Activated CD8-positive, alpha-beta memory T cell treated with anti-CD3 and anti-CD28 coated beads, Interleukin-2, amount 50 U/mL, for 24 hours (primary cell): Measurements from ENCODE around the gene RNF222.
A peak's percentile ranks its signal among the peaks of the same experiment; 100 is the strongest.

Source experiments
- DNase-seq: peaks from one replicate; pipeline ENCODE4 v3.0.0-alpha.2; 2020; ENCODE audit errors: extremely low read depth

RNF222 gene, protein sequence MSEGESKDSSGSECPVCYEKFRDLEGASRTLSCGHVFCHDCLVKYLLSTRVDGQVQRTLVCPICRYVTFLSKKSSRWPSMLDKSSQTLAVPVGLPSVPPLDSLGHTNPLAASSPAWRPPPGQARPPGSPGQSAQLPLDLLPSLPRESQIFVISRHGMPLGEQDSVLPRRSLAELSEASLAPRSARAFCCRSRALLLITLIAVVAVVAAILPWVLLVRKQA

DNA sequence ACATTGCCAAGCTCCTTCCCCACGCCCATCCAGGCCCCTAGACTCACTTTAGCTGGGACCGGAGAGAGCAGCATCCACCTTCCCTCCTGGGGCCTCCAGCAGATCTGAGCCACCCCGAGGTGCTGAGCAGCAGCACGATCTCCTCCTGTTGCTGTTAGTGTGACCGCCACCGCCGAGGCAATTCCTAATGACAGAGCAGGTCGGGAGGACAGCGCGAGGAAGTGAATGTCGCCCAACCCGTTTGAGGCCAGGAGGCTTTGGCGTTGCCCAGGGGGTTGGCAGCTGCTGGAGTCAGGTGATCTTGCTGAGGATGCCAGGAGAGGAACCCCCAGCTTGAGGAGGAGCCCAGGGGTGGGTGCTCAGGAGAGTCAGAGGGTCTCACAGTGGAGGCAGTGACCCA, at the start of gene RNF222:
Gene RNF222 (minus strand): TSS at position 192 of the 400 bp plus-strand sequence. CDS start 4,366 bp downstream, outside the sequence.
- no peak for DNase-seq

DNA sequence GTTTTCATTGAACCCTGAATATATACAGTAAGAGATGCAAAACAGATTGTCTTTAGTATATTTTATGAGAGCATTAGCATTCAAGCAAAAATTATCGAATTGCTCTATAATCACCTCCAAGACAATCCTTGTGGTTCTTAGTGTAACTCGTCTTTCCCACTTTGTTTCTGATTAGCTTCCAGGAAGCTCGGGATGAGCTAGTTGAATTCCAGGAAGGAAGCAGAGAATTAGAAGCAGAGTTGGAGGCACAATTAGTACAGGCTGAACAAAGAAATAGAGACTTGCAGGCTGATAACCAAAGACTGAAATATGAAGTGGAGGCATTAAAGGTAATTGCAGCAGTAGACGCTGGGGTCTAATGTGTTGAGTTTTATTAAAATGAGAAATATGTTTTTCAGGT, 47.9 kb upstream of the RNF222 start:
- no peak for DNase-seq

GRCh38 chr17:8444494-8444893, 46.9 kb upstream of the RNF222 start:
- DNase-seq: no peak

DNA sequence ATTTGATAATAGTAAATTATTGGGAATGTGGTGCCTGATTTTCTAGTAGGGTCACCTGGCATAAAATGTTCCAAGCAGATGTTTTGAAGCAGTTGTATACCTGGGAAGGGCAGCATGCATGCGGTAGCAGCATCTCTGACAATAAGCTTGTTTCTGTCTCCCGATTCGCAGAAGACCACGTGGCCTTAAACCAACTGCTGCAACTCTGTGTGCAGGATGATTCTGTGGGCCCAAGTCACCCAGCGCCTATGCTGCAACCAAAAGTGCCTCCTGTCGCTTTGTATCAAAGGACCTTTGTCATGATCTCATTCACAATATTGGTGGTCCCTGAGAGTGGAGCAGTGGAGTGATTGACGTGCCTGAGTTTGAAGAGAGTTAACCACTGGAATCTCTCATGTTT, 46.1 kb upstream of the RNF222 start:
- no peak for DNase-seq

DNA sequence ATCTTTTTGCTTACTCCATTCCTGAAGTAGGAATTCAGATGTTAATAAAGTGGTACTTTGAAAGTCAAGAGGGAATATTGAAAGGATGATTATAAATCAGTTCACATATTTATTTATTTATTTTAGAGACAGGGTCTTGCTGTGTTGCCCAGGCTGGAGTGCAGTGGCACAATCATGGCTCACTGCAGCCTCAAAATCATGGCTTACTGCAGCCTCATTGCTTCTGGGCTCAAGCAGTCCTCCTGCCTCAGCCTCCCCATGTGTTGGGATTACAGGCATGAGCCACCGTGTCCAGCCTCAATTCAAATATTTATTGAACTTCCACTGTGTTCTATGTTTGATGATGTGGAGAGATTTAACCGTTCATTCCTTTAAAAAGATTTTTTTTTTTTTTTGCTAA, 44.7 kb upstream of the RNF222 start:
- no peak for DNase-seq

- DNase-seq: no peak
These were observed 44.1 kb upstream of the RNF222 start for GRCh38 chr17:8441690-8442089.

GRCh38 chr17:8439681-8440080, 42.1 kb upstream of the RNF222 start:
- no peak for DNase-seq

GRCh38 chr17:8438441-8438840, 40.8 kb upstream of the RNF222 start:
- no peak for DNase-seq

GRCh38 chr17:8436844-8437171, 39.2 kb upstream of the RNF222 start:
- DNase-seq: no peak

DNA sequence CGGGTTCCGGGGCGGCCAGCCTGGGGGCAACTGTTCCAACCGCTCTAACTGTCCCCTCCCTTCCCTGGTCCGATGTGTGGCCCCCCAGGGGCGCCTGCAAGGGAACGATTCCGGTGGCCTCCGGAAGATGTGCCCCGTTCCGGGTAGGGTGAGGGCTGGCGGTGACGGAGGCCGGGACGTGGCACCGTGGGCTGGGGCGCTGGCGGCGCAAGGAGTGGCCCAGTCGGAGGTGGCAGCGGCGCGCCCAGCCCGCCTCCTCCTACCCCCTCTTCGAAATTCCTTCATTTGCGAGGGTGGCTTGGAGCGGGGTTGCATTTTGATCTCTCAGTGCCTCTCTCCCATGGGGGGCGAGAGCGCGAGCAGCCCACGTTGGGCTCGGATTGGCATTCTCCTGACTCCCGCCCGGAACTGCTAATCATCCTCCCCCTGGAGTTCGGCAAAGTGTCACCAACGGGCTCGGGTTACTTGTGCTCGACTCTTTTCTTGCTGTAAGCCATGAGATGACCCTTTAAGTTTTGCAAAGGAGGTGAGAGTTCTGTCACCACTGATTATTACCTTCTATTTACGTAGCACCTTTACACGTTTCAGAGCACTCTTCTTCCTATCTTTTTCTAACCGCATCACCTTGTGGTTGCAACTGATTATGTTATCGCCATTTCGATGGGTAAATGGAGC, 38.7 kb upstream of the RNF222 start:
- peak; percentile 5 for DNase-seq

GRCh38 chr17:8435245-8436168, 37.9 kb upstream of the RNF222 start, which contains the start of gene NDEL1:
TSS of gene NDEL1 (plus strand) at chr17:8435884. CDS start at chr17:8444272, 8,388 bp downstream.
- peak; percentile 96 for DNase-seq

- DNase-seq: no peak
These were observed 33.3 kb upstream of the RNF222 start for GRCh38 chr17:8430966-8431365.

DNA sequence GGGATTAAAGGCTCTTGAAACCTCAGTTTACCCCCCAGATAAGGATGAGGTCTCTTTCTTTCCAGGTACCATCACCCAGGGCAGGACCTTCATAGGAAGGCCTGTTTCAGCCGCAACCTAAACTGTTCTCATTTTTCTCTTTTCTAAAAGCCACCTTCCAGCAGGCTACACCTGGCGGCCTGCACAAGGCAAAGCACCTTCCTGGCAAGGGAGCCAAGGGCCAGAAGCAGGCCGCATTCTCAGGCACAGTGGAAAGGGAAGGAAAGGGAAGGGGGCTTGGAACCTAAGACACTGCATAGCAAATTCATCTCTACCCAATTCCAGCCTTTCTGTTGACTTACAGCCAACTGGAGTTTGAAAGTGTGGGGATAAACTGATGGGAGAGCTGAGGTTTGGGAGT, 29.2 kb upstream of the RNF222 start:
- no peak for DNase-seq

DNA sequence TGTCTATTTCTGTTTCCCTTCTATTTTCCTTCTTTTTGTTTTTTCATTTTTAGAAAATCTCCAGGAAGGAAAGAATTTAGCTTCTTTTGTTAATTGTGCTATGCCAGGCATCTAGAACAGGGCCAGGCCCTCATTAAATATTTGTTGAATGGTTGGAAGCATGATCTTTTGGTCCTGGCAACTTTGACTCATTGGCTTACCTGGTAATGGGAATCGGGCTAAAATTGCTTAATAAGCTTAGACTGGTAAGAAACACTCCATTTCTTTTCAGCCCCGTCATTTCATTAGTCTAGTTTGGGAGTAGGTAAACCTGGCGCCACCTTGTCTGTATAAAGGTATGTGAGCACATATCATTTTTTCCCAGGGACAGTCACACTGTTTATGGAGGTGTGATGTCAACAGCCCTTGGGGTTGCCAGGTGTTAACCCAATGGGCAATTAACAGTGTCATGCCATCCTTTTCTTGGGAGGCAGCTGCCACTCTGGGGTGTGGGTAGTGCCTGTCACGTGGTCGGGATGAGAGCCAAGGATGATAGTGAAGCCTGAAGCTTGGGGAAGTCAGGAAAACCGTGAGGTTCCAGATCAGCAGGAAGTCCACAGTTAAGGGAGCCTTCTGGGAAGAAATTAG, 28.6 kb upstream of the RNF222 start:
- no peak for DNase-seq

GRCh38 chr17:8421571-8421970, 23.9 kb upstream of the RNF222 start:
- no peak for DNase-seq

- no peak for DNase-seq
These were observed 22.7 kb upstream of the RNF222 start for GRCh38 chr17:8420041-8420934.

GRCh38 chr17:8419305-8419704, 21.7 kb upstream of the RNF222 start:
- DNase-seq: no peak

- DNase-seq: no peak
These were observed 20.8 kb upstream of the RNF222 start for GRCh38 chr17:8418471-8418870.

DNA sequence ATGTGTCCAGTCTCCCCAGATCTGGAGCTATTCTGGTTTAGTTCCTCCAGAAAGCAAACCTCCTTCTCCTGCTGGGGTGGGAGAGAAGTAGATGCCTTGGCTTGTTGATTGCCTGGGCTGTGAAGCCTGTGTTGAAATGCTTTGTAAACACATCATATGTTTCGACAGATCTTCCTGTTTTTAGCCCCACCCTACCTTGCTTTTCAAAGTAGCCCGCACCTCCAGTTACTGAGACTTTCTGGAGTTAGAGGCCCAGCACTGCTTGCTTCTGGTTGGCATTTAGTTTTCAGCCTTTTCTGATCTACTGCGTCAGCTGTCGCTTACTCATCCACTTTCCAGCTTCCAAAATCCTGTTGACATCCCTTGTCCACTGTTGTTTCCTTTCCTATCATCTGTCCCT, 20.2 kb upstream of the RNF222 start:
- DNase-seq: no peak

GRCh38 chr17:8413938-8414337, 16.3 kb upstream of the RNF222 start:
- no peak for DNase-seq

DNA sequence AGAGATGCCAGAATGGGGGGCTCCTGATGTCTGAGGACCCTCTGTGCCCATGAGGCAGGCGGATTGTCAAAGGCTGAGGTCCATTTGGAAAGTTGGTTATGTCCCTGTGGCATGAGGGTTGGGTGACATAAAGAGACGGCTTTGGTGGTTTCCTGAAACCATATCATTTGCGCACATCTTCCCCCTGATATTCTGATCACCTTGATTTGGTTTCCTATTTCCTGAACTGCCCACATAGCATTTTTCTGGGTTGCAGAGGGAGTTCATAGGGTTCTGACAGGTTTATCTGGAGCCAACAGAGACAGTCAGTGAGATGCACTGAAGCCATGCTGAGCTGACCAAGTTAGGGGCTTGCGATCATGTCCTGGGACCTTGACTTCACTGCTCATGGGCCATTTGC, 15.7 kb upstream of the RNF222 start:
- no peak for DNase-seq
